NB4 (cell line): ENCODE measurements around the gene PRKAR1B.
"Not testable (repeated sequence)": the region's sequence is repeated elsewhere in the genome, so short reads cannot be mapped to it uniquely, and the experiment has no call there.

ENCODE experiments used
- POLR2A ChIP-seq: IDR thresholded peaks from 2 replicates; pipeline ENCODE4 v1.6.1; 2011; ENCODE audit warnings: mild to moderate bottlenecking; ENCODE audit not compliant: insufficient read length; ENCODE audit errors: extremely low read depth
- TF ChIP-seq, protein P1 (sequence below): IDR thresholded peaks from one replicate; pipeline ENCODE4 v1.5.1; 2012; ENCODE audit warnings: low read depth, low read length

DNA sequence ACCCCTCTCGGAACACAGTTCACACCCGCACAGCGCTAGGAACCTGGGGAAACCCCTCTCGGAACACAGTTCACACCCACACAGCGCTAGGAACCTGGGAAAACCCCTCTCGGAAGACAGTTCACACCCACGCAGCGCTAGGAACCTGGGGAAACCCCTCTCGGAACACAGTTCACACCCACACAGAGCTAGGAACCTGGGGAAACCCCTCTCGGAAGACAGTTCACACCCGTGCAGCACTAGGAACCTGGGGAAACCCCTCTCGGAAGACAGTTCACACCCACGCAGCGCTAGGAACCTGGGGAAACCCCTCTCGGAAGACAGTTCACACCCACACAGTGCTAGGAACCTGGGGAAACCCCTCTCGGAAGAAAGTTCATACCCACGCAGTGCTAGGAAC lies 74.9 kb downstream of the PRKAR1B start:
- TF ChIP-seq, protein P1, sequence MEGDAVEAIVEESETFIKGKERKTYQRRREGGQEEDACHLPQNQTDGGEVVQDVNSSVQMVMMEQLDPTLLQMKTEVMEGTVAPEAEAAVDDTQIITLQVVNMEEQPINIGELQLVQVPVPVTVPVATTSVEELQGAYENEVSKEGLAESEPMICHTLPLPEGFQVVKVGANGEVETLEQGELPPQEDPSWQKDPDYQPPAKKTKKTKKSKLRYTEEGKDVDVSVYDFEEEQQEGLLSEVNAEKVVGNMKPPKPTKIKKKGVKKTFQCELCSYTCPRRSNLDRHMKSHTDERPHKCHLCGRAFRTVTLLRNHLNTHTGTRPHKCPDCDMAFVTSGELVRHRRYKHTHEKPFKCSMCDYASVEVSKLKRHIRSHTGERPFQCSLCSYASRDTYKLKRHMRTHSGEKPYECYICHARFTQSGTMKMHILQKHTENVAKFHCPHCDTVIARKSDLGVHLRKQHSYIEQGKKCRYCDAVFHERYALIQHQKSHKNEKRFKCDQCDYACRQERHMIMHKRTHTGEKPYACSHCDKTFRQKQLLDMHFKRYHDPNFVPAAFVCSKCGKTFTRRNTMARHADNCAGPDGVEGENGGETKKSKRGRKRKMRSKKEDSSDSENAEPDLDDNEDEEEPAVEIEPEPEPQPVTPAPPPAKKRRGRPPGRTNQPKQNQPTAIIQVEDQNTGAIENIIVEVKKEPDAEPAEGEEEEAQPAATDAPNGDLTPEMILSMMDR = not testable (repeated sequence)
- not testable (repeated sequence) for TF ChIP-seq POLR2A
